ENCODE results near the gene ALDOA.

DNA sequence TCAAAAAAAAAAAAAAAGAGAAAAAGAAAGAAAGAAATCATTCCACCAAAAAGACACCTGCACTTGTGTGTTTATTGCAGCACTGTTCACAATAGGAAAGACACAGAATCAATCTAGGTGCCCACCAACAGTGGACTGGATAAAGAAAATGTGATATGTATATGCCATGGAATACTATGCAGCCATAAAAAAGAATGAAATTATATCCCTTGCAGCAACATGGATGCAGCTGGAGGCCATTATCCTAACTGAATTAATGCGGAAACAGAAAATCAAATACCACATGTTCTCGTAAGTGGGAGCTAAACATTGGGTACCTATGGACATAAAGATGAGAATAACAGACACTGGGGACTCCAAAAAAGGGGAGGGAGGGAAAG is 48.3 kb upstream of the ALDOA start:
- TF ChIP-seq, protein P1, sequence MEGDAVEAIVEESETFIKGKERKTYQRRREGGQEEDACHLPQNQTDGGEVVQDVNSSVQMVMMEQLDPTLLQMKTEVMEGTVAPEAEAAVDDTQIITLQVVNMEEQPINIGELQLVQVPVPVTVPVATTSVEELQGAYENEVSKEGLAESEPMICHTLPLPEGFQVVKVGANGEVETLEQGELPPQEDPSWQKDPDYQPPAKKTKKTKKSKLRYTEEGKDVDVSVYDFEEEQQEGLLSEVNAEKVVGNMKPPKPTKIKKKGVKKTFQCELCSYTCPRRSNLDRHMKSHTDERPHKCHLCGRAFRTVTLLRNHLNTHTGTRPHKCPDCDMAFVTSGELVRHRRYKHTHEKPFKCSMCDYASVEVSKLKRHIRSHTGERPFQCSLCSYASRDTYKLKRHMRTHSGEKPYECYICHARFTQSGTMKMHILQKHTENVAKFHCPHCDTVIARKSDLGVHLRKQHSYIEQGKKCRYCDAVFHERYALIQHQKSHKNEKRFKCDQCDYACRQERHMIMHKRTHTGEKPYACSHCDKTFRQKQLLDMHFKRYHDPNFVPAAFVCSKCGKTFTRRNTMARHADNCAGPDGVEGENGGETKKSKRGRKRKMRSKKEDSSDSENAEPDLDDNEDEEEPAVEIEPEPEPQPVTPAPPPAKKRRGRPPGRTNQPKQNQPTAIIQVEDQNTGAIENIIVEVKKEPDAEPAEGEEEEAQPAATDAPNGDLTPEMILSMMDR (IDR thresholded peaks at IDR 0.05): no peak
- no peak for TF ChIP-seq POLR2A (IDR thresholded peaks at IDR 0.05)

All from uterus (tissue), 2 donors.